Measurements from ENCODE around the gene JADE2.
A peak's percentile ranks its signal among the peaks of the same experiment; 100 is the strongest.

JADE2 gene

DNA sequence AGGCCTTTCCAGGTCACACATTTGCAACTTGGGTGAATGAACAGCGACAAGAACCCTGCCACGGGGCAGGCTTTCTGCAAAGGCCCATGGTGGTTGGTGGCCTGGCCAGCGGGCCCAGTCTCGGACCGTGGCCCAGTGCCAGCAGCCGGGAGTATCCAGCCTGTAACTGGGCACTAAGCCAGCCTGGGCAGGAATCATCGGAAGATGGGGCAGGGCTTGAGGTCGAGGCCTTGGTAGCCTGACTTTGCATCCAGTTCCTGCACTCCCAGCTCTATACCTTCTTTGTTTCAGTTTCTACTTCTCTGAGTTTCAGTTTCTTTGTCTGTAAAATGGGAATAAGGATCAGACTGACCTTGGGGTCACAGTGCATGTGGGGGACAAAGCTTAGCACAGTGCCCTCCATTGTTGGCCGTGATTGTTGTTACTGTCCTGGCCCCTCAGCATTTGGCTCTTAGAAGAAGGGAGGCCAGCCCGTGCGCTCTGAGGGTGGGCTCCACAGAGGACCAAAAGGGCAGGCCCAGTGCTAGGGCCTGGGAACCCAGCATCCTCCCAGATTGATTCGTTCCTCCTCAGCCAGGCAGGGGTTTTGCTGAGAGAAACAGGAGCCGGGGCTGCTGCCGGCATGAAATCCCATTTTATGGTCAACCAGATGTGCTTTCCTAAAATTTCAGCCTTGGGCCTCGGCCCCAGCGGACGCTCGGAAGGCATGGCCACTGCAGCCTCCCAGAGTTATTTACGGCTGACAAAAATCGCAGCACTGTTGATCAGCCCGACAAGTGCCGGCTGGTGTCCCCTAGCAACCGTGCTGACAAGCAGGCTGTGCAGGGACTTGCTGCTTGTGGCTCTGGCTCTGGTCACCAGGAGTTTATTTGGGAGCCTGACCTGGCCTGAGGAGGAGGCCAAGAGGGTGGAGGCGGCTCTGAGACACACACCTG is 43.6 kb downstream of the JADE2 start:
- Histone ChIP-seq H3K27me3 (ENCODE audit: insufficient read depth, low read length) (no peaks in the 10 kb centered on the region), H3K9me3 (ENCODE audit: low read length) (no peaks in the 10 kb centered on the region), H3K4me1 (ENCODE audit: insufficient read depth, low read length) (peaks cover 19% of the 10 kb centered on the region), H3K36me3 (ENCODE audit: insufficient read depth, low read length) (no peaks in the 10 kb centered on the region), H2AFZ (ENCODE audit: low read depth, low read length) (peak overlapping the region; percentile 32), H3K4me3 (ENCODE audit: low read length) (peak overlapping the region; percentile 32)

DNA sequence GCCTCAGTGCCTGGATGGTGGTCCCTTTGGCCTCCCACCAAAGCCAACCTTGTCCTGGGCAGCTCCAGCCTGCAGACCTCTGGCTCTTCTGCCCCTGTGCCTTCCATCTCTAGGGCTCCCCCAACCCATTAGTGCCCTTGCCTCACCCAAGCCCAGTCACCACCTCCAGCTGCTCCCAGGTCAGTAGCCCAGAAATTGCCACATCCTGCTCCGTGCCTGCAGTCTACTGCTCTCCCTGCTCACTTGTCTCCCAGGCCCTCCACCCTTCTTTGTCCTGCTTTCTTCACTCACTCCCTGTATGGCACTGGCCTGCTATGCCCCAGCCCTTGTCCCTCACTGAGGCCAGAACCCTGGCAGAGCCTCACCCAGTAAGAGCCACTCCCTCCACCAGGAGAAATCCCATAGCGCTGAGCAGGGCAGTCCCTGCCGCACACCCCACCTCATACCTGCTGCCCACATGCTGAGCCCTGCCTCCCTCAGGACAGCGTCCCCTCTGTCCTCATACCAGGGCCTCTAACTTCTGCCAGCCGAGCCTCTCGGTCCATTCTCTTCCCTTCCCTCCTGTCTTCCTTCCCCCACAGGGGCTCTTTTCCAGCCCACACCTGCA is 44.4 kb downstream of the JADE2 start:
- H2AFZ ChIP-seq (ENCODE audit: low read depth, low read length): peak overlapping the region; percentile 32
- H3K4me1 ChIP-seq (ENCODE audit: insufficient read depth, low read length): peaks cover 19% of the 10 kb centered on the region
- H3K36me3 ChIP-seq (ENCODE audit: insufficient read depth, low read length): no peaks in the 10 kb centered on the region
- no peaks in the 10 kb centered on the region for H3K9me3 ChIP-seq (ENCODE audit: low read length)
- peak overlapping the region; percentile 32 for H3K4me3 ChIP-seq (ENCODE audit: low read length)
- no peaks in the 10 kb centered on the region for H3K27me3 ChIP-seq (ENCODE audit: insufficient read depth, low read length)

DNA sequence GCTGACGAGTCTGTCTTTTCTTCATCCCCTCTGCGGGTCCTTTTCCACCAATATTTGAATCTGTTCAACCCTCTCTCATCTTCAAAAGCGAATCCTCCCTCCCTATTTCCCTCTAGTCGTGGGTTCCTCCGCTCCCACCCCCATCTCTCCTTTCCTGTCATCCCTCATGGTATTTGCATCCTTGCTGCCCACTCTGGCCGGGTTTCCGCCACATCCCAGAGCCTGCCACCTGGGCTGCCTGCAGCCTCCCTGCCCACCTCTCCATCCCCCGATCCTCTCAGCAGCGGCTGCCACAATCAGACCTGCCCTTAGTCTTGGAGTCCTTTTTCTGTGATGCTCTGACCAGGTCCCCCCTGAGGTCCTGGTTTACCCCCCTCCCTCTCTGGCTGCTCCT is 44.9 kb downstream of the JADE2 start:
- Histone ChIP-seq H2AFZ (ENCODE audit: low read depth, low read length) (no peak overlapping the region), H3K4me1 (ENCODE audit: insufficient read depth, low read length) (peaks cover 19% of the 10 kb centered on the region), H3K36me3 (ENCODE audit: insufficient read depth, low read length) (no peaks in the 10 kb centered on the region), H3K27me3 (ENCODE audit: insufficient read depth, low read length) (no peaks in the 10 kb centered on the region), H3K9me3 (ENCODE audit: low read length) (no peaks in the 10 kb centered on the region), H3K4me3 (ENCODE audit: low read length) (no peak overlapping the region)

DNA sequence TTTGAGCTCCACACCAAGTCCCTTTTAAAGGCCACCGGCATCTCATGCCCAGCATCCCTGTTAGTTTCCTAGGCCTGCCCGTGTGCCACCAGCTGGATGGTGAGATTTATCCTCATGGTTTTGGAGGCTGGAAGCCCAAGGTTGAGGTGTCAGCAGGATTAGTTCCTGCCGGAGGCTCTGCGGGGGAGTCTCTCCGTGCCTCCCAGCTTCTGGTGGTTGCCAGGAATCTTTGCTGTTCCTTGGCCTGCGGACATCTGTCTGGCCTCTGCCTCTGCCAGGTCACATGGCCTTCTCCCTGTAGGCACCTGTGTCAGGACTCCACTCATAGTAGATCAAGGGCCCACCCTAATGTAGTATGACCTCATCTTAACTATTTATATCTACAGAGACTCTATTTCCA is 45.4 kb downstream of the JADE2 start:
- no peak overlapping the region for H3K4me3 ChIP-seq (ENCODE audit: low read length)
- H2AFZ ChIP-seq (ENCODE audit: low read depth, low read length): no peak overlapping the region
- H3K36me3 ChIP-seq (ENCODE audit: insufficient read depth, low read length): no peaks in the 10 kb centered on the region
- H3K9me3 ChIP-seq (ENCODE audit: low read length): no peaks in the 10 kb centered on the region
- H3K4me1 ChIP-seq (ENCODE audit: insufficient read depth, low read length): peaks cover 19% of the 10 kb centered on the region
- H3K27me3 ChIP-seq (ENCODE audit: insufficient read depth, low read length): no peaks in the 10 kb centered on the region

DNA sequence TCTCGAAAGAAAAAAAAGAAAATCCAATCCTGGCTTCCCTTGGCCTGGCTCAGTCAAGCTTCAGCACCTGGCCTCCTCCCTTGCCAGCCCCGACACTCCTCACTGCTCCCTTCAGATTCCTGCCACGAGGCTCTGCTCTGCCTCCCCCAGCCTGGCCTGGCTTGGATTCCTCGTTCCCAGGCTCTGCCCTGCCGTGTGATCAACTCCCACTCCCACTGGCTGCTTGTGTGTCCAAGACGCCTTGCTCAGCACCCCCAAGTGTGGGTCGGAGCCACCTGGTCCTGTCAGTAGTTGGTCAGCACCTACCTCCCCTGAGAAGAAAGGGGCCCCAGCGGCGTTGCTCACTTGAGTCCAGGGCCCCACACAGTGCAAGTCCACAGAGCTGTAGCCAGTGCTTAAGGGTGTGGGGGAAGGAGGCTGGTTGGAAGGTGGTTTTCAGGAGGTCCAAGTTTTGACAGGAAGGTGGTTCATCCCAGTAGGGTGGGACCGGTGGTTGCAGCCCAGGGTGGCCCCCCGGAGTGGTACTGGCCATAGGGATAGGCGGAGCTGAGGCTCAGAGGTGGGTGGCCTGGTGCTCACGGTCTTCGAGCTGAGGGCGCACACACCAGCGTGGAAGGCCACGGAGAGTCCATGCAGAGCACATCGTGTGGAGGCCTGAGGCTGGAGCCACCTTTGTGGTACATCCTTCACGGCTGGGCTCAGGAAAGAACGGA is 46.4 kb downstream of the JADE2 start:
- Histone ChIP-seq H3K9me3 (ENCODE audit: low read length) (no peaks in the 10 kb centered on the region), H3K36me3 (ENCODE audit: insufficient read depth, low read length) (no peaks in the 10 kb centered on the region), H3K4me3 (ENCODE audit: low read length) (no peak overlapping the region), H2AFZ (ENCODE audit: low read depth, low read length) (no peak overlapping the region), H3K27me3 (ENCODE audit: insufficient read depth, low read length) (no peaks in the 10 kb centered on the region), H3K4me1 (ENCODE audit: insufficient read depth, low read length) (peaks cover 19% of the 10 kb centered on the region)

DNA sequence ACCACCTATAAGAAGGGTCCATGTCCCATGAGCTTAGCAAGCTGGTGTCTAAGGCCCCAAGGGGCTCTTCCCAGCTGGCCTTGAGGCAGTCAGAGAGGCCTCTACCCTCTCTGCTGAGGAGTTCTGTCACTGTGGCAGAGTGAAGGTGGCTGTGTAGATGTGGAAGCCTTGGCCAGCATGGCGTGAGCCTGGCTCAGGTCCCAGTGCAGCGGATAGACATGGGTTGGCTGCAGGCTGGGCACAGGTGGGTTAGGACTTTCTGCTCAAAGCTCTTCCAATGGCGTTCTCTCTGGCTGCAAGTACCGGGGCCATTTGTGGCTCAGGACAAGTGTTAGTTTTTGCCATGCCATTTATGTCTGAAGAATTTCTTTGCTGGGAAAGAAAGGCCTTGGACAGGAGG is 47.3 kb downstream of the JADE2 start:
- Histone ChIP-seq H3K4me3 (ENCODE audit: low read length) (no peak overlapping the region), H3K36me3 (ENCODE audit: insufficient read depth, low read length) (no peaks in the 10 kb centered on the region), H3K4me1 (ENCODE audit: insufficient read depth, low read length) (peaks cover 19% of the 10 kb centered on the region), H2AFZ (ENCODE audit: low read depth, low read length) (no peak overlapping the region), H3K9me3 (ENCODE audit: low read length) (no peaks in the 10 kb centered on the region), H3K27me3 (ENCODE audit: insufficient read depth, low read length) (no peaks in the 10 kb centered on the region)

- H3K4me3 ChIP-seq (ENCODE audit: low read length): no peak overlapping the region
- no peaks in the 10 kb centered on the region for H3K9me3 ChIP-seq (ENCODE audit: low read length)
- H3K27me3 ChIP-seq (ENCODE audit: insufficient read depth, low read length): no peaks in the 10 kb centered on the region
- H2AFZ ChIP-seq (ENCODE audit: low read depth, low read length): no peak overlapping the region
- H3K4me1 ChIP-seq (ENCODE audit: insufficient read depth, low read length): peaks cover 7% of the 10 kb centered on the region
- no peaks in the 10 kb centered on the region for H3K36me3 ChIP-seq (ENCODE audit: insufficient read depth, low read length)
Observed at GRCh38 chr5:134574521-134574920, 49.1 kb downstream of the JADE2 start.

DNA sequence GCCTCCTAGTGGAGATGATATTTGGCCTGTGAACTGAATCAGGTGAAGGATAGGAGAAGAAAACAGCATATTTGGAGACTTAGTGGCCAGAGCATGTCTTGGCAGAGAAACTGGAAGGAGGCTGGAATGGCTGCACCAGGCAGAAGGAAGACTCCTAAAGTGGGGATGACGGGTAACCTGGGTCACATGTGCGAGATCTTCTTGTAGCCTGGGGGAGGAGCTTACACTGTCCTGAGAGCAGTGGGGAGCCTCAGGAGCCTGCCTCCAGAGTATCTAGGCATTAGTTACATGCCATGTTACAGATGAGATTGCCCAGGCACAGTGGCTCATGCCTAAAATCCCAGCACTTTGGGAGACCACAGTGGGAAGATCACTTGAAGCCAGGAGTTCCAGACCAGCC is 49.8 kb downstream of the JADE2 start:
- Histone ChIP-seq H2AFZ (ENCODE audit: low read depth, low read length) (no peak overlapping the region), H3K4me3 (ENCODE audit: low read length) (no peak overlapping the region), H3K27me3 (ENCODE audit: insufficient read depth, low read length) (no peaks in the 10 kb centered on the region), H3K36me3 (ENCODE audit: insufficient read depth, low read length) (no peaks in the 10 kb centered on the region), H3K9me3 (ENCODE audit: low read length) (no peaks in the 10 kb centered on the region), H3K4me1 (ENCODE audit: insufficient read depth, low read length) (no peaks in the 10 kb centered on the region)

- Histone ChIP-seq H3K4me1 (ENCODE audit: insufficient read depth, low read length) (no peaks in the 10 kb centered on the region), H3K36me3 (ENCODE audit: insufficient read depth, low read length) (no peaks in the 10 kb centered on the region), H2AFZ (ENCODE audit: low read depth, low read length) (no peak overlapping the region), H3K4me3 (ENCODE audit: low read length) (no peak overlapping the region), H3K9me3 (ENCODE audit: low read length) (no peaks in the 10 kb centered on the region), H3K27me3 (ENCODE audit: insufficient read depth, low read length) (peaks cover 2% of the 10 kb centered on the region)
Observed at GRCh38 chr5:134576386-134577021, 51.0 kb downstream of the JADE2 start.

- Histone ChIP-seq H2AFZ (ENCODE audit: low read depth, low read length) (no peak overlapping the region), H3K9me3 (ENCODE audit: low read length) (no peaks in the 10 kb centered on the region), H3K4me1 (ENCODE audit: insufficient read depth, low read length) (no peaks in the 10 kb centered on the region), H3K27me3 (ENCODE audit: insufficient read depth, low read length) (peaks cover 2% of the 10 kb centered on the region), H3K4me3 (ENCODE audit: low read length) (no peak overlapping the region), H3K36me3 (ENCODE audit: insufficient read depth, low read length) (no peaks in the 10 kb centered on the region)
Observed at GRCh38 chr5:134577022-134577795, 51.7 kb downstream of the JADE2 start.

- H3K4me1 ChIP-seq (ENCODE audit: insufficient read depth, low read length): no peaks in the 10 kb centered on the region
- no peak overlapping the region for H3K4me3 ChIP-seq (ENCODE audit: low read length)
- H2AFZ ChIP-seq (ENCODE audit: low read depth, low read length): no peak overlapping the region
- H3K9me3 ChIP-seq (ENCODE audit: low read length): no peaks in the 10 kb centered on the region
- peaks cover 2% of the 10 kb centered on the region for H3K27me3 ChIP-seq (ENCODE audit: insufficient read depth, low read length)
- no peaks in the 10 kb centered on the region for H3K36me3 ChIP-seq (ENCODE audit: insufficient read depth, low read length)
Observed at GRCh38 chr5:134577796-134578577, 52.5 kb downstream of the JADE2 start.

Measured in neuron (in vitro differentiated cells).